Left colon (tissue), 2 donors: Measurements from ENCODE around the gene NOX3. TPM values are rescaled to one million over a fixed set of nuclear protein-coding genes. Genes with fewer than 3 reads are reported as not detected.

Source experiments
- ATAC-seq: fragments of 200-7000 bp; cut with Tn5 transposase; one replicate; pipeline ENCODE4 v1.9.1; 2020; ENCODE audit warnings: mild to moderate bottlenecking, moderate library complexity
- DNase-seq, 2 donors: peaks; one replicate each; pipeline ENCODE4 v3.0.0-alpha.2; 2020
- intact Hi-C, 2 donors: fragments of 100-400 bp; cut with DNase I in 1 of 2; cut with micrococcal nuclease in 1 of 2; formaldehyde crosslinking; loops; one replicate each; pipeline versions ENCODE4 v1.11.2 to v1.14.0; 2022; cut with DNase I, micrococcal nuclease
- total RNA-seq, 2 donors: library from RNA; stranded (reverse); fragmentation: NEBNext Ultra II Directional; extraction: Animal tissue kit (Norgen Biotek cat#: 25700); gene quantifications; one replicate each; pipeline ENCODE4 v1.2.1, GENCODE V29; 2021
- donor health status: DM: no; HTN: no; CAD: no.
- donor health status: DM: yes; HTN: yes; CAD: no.

The NOX3 gene
- total RNA-seq, 2 donors from 2014 or later = not detected

DNA sequence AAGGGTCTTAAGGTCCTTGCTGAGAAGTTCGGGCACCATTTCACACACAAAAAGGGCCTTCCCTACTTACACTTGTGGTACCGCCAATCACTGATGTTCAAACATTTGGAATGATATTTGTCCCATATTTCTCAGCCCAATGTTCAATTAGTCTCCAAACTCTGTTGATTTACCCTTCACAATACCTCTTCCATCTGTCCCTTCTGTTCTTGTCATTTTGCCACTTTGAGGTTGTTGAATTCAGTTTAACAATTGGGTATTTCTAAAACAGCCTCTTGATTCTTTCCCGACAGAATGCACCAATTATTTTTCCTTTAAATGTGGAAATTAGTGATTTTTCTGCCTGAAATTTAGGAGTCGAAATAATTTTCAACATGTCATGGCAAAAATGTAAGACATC, 46.2 kb downstream of the NOX3 start:
- DNase-seq = no peak
- no peak for ATAC-seq
- intact Hi-C loops = no loop called here

DNA sequence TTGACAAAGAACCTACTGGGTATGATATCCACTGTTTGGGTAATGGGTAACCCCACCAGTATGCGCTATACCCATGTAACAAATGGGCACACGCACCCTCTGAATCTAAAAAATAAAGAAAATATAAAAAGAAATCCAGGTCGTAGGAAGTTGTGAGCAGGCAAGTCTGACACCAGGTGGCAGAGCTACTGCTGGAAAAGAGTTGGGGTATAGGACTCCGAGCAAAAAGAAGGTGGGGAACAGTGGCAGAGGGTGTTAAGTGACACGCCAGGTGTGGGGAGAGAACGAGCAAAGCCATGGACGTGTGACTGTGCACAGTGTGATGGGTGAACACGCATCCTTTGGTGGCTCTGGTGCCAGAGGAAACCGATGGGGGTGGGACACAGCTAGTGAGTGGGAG, 46.7 kb downstream of the NOX3 start:
- ATAC-seq = no peak
- intact Hi-C loops = no loop called here
- no peak for DNase-seq

DNA sequence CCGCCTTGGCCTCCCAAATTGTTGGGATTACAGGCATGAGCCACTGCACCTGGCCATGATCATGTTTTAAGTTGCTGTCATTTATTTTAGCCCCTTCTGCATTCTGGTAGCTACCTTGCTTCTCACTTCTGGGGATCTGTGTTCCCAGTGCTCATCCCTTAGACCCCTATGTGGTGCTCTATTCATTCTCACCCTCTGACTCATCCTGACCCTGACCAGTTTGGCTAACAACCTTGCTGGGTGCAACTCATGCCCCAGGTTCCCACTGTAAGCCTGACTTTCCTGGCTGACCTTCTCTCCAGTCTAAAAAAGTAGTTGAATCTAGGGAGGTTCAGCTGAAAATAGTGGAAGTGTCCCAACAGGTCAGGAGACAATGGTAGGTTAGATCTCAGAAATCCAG, 47.4 kb downstream of the NOX3 start:
- intact Hi-C loops = no loop called here
- DNase-seq (no peak), ATAC-seq (no peak)

DNA sequence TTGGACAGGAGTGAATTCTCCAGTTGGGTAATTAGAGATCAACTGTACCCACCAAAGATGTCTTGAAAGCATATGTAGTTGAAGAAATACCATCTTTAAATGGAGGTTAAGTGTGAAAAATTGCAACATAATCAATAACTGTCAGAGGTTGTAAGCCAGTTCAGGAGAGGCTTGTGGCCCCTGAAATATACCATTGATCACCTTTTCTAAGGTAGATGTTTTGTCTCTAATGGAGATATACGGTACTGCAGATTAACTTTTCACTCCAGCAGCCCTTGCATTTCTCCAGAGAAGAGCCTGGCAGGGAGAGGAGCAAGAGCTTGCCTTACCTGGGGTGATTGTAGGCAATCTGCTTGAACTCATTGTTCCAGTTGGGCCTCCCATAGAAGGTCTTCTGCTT, 48.8 kb downstream of the NOX3 start:
- intact Hi-C loops = no loop called here
- DNase-seq (no peak), ATAC-seq (no peak)

DNA sequence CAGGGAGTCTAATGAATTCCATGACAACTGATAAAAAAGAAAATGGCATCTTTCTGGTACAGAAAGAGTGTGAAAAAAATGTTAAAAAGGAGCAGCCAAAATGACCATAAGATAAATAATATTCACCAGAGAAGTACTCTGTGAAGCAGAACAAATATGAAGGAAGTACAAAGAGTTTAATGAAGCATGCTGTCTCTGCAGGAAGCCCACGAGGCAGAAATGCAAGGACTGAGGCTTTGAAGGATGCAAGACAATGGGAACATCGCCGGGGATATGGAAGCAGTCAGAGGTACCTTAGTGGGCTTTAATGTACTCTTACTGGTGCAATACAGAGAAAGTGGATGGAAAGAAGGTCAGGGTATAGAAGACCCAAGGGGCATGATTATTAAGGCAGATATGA, 50.7 kb downstream of the NOX3 start:
- DNase-seq (no peak), ATAC-seq (no peak)
- intact Hi-C loops = no loop called here

DNA sequence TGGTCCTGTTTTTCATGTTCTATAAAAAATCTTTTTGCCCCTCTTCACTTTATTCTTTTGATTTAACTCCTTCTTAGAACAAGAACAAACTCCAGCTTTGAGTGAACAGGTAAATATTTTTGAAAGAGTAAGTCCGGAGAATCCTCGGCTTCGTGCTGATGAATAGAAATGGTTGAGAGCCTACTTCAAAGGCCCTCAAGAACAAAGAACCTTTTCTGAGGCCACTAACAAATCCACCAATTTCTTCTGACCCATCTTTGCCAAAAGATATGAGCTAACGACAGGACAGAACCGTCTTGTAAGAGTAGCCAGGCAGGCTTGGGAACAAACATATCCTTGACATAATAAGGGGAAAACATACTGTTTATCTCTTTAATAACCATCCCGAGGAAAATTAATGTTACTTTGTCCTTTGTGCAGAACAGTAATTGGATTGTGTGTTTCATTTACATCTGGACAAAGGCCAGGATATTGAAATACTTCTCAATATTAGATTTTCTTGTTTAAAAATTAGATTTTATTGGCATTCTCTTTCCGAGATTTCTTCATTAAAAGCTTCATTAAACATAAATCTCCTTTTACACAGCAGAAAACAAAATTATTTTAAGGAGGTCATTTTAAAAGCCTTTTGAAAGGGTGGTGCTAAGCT, 52.9 kb downstream of the NOX3 start:
- DNase-seq = no peak
- ATAC-seq = no peak
- intact Hi-C loops = no loop called here

DNA sequence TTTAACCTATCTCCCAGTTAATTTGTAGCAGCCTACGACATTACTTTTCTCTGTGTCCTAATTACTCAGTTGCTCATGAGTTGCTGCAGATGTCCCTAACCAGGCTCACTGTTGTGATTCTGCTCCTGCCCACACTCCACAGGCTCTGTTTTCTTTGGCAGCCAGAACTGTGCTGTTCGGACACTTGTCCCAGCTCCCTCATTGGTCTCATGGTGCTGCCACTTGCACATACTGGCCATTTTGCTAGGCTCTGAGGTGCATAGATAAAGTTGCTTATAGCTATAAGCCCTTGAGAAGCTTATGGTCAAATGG, 55.0 kb downstream of the NOX3 start:
- DNase-seq (no peak), ATAC-seq (no peak)
- intact Hi-C loops = no loop called here

DNA sequence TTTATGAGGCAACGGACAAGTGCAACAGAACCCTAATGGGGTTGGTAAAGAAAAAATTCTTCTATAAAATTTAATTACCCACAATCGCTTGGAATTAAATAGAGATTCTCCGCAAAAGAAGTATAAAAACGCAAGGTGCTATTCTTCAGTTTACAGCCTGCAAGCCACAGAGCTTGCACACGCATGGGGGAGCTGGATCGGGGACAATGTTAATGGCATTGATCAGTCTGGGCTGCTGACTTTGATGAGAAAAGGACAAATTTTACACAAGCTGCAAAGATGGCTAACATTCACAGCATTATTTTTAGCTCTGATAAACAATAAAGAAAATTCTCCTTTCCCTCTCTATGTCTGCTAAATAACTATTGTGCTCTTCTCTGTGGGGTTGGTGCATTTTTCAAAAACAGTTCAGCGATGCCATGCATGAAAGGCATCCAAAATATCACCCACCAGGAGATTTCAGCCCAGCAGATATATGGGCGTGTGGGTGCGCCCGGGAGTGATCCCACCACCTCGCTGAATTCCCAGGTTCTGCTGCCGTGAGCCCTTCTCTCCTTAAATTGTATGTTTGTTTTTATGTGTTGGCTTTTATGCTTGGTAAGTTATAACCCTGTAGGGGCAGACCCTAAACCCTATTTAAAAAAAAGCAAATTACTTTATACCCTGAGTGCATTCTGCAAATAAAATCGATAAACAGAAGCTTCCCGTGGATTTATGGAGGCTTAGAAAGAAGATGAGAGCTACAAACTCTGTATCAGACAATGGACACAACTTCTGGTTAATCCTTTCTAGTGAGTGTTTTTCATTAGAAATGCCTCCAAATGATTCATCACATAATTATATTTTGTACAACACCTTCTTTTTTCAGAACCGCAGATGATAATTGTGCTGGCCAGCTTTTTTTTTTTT, 55.6 kb downstream of the NOX3 start:
- intact Hi-C loops = no loop called here
- DNase-seq (no peak), ATAC-seq (no peak)

DNA sequence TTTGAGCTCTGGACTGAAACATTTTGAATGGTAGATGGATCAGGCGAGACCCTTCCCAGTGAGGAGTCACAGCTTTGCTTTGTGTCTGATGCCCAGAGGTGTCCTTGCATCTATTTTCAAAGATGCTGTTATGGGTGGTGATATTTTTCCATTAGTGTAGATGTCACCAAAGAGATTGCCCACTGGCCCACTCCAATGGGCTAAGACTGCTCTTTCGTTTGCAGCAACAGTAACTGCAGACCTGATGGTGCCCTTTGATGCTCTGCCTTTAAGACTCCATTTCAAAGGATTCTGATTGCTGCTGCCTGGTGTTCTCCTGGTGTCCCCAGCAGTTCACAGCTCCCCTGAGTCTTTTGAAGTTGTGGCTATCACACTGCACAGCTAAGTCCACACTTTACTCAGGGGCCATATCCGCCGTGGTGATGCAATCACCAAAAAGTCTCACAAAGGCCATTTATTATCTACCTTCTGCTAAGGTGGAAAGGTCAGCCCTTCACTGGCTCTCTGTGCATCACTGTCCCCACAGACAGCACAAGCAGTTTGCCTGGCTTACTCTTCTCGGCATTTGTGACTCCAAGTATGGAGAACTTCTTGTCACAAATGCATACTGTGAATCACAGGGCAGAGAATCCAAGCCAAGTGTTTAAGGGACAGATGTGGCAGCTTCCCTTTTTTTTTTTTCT, 56.4 kb downstream of the NOX3 start:
- DNase-seq (no peak), ATAC-seq (no peak)
- intact Hi-C loops = no loop called here

DNA sequence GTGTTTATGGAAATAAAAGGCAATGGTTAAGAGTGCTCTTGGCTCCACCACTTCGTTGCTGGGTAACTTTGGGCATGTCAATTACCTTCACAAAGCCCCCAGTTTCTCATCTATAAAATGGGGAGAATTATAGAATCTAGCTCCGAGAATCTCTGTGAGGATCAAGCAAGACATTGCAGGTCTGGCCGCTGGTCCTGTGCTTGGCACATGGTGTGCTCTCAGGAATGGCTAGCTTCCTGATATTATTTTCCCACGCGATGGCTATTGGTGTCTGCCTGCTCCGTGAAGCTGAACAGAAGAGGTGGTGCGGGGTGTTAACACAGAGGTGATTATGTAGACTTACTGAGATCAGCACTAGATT, 57.0 kb downstream of the NOX3 start:
- no peak for ATAC-seq
- intact Hi-C loops = no loop called here
- DNase-seq = no peak

DNA sequence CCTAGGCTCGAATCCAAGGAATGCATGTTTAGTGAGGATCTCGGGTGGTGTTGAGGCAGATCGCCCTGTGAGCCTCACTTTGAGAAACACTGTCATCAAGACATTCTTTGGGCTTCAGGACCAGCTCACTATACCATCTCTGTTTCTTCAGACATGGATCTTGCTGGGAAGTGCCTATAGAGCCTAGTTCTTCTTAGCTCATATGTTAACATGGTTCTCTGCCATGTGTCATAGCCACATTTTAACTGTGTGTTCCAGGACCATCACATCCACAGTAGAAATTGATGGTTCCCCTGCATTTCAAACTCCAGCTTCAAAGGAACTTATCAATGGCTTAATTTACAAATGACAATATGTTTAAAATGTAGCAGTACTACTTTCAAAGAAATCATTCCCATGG, 57.4 kb downstream of the NOX3 start:
- DNase-seq = no peak
- intact Hi-C loops = no loop called here
- ATAC-seq = no peak

DNA sequence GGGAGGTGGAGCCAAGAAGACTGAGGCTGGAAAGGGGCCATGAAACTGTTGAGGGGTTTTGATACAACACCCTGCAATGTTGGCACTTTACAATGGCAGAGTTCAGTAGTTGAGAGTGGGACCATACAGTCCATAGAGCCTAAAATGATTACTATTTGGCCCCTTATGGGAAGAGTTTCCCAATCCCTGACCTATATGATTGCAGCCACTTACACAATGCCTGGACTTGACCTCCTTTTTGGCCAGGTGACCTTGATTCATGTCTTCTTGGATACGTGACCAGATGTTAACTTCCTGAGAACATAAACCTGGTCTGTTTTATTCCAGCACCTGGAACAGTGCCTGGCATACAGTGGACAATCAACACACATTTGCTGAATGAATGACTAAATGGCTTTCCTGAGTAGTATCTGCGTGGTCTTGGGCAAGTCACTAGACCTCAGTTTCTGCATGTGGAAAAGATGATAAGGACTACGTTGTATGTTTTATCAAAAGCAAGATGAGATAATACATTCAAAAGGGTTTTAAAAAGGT, 58.4 kb downstream of the NOX3 start:
- no peak for DNase-seq
- intact Hi-C loops = no loop called here
- ATAC-seq = no peak

DNA sequence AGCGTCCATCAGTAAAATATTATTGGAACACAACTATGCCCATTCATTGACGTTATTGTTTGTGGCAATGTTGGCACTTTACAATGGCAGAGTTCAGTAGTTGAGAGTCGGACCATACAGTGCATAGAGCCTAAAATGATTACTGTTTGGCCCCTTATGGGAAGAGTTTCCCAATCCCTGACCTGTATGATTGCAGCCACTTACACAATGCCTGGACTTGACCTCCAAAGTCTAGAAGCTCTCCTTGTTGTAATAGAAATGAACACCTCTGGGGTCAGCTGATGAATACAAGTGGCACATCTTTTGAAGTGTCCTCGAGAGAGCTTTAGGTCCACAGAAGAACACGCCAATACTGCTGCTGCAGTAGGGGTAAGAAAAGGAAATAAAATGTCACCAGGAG, 59.0 kb downstream of the NOX3 start:
- DNase-seq (no peak), ATAC-seq (no peak)
- intact Hi-C loops = no loop called here

DNA sequence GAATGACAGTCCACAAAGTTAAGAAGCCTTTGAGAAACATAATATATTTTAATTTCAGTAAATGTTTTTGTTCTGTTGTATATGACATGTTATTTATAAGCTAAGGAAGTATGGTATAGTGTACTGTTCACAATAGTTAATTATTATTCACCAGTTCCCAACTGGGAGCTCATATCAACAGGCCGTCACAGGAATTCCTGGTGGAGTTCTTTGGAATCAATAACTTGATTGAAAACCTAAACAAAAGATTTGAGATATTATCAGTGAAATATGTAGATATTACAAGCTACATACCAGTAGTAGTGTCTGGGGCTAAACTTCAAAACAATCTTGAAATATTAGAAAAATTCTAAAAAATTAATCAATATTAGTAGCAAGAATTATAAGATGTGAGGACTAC, 60.3 kb downstream of the NOX3 start:
- DNase-seq (no peak), ATAC-seq (no peak)
- intact Hi-C loops = no loop called here

DNA sequence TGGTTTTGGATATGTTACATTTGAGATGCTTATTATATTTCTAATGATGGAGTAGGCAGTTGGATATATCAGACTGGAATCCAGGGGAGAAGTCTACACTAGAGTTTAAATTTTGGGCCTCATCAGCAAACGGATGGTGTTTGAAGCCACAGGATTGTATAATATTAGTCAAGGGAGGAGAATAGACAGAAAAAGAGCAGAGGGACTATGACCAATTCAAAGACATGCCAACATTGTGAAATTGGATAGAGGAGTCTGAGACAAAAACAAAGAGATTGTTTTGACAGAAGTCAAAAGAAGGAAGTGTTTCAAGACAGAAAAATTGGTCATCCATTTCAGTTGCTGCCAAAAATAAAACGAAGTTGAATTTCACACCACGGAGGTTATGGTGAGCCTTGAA, 66.5 kb downstream of the NOX3 start:
- ATAC-seq = no peak
- no peak for DNase-seq
- intact Hi-C loops = no loop called here

DNA sequence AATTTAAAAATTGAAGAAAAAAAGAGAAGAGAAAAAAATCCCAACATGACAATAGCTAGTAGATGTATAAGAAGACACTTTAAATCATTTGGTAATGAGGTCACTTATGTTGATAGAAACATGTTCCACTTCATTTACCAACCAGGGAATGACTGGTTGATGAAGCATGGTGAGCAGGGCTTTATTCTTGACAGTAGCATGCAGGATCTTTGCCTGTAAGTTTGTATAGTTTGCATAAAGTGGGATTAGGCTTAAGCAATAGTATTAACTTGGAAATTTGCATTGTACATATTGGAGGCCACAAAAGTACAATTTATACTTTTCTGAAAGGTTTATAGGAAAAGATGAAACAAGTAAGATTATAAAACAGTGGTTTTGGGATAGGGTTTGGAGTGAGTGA, 67.0 kb downstream of the NOX3 start:
- intact Hi-C loops = no loop called here
- ATAC-seq (no peak), DNase-seq (no peak)

DNA sequence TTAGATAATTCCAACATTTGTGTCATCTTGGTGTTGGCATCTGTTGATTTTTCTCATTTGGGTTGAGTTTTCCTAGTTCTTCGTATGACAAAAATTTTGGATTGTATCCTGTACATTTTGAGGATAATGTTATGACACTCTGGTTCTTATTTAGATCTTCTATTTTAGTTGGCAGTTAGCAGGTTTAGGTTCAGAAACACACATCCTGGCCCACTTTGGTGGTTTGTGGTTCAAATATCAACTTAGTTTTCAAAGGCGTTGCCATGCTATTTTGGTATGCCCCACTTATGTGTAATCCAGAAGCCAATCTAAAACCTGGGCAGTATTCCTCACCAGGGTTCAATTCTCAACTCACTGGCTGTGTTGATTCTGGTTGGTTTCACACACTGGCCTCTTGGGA, 68.2 kb downstream of the NOX3 start:
- intact Hi-C loops = no loop called here
- DNase-seq (no peak), ATAC-seq (no peak)

DNA sequence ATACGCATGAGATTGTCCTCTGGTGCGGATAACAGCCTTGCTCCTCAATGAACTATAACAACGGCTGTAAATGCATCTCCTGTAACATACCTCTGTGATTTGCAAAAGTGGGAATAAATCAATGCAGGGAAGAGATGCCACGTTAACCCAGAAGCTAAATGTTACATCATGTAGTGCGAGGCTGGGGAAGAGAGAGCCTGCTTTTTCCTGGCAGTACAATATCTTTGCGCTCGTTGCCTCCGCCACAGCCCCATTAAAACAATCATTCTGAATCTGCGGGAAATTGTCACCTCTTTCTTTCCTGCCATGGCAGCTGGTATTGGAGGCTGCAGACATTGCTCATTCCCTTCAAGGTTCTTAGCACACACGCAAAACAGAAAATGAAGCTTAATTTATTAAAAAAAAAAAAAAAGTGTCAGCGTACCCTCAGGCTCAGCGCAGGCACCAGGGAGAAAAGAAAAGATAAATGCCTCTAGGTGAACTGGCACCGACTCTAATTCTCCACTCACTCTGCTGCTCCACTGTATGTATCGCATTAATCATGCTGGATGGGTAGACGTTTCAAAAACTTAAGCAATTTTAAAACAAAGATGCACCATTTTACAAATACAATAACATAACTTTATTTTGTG, 71.2 kb downstream of the NOX3 start:
- intact Hi-C loops = no loop called here
- ATAC-seq (no peak), DNase-seq (no peak)

DNA sequence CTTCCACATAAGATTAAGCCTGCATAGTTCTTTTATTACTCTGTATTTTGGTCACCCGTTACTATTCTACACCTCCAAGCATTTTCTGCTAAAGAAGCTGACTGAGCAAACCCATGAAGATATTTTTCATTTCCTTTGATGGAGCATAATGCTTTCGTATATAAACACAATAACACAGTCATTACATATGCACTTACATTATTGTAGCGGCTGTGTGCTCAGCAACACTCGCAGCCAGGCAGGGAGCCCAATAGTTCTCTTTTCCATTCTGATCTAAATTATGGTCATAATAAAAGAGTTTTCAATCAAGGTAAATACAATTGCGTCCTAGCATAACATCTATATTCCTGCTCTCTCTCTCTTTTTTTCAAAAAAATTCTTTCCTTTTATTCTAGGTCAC, 71.7 kb downstream of the NOX3 start:
- intact Hi-C loops = no loop called here
- ATAC-seq (no peak), DNase-seq (no peak)

DNA sequence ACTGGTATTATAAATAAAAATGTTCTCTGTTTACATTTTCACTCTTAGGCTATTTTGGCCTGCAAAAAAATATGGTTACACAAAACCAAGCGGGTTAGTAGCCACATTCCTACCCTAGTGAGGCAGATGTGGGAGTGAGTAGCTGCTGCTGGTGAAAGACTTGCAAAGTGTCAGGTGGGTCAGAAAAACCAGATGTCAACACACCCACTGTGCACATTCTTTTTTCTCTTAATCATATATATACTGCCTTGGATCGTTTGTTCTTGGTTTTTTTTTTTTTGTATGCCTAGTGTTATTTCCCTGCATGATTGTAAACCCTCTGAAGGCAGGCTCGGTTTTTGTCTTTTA, 73.3 kb downstream of the NOX3 start:
- intact Hi-C loops = no loop called here
- DNase-seq (no peak), ATAC-seq (no peak)
